B cell (primary cell): ENCODE measurements around the gene ICOS. TPM values are rescaled to one million over a fixed set of nuclear protein-coding genes. Genes with fewer than 3 reads are reported as not detected.

ENCODE experiments used
- ATAC-seq: fragments of 200-7000 bp; cut with Tn5 transposase; one replicate; pipeline ENCODE4 v1.10.0; 2021; ENCODE audit warnings: low read depth, mild to moderate bottlenecking, moderate number of reproducible peaks, moderate library complexity
- CTCF ChIA-PET: fragments of 350-600 bp; sonication (Branson Sonifier 250); formaldehyde crosslinking; loops from one replicate; lab custom pipeline; 2021; ENCODE audit warnings: antibody characterized with exemption, inconsistent platforms; lab: Charles Lee
- POLR2A ChIA-PET: fragments of 350-600 bp; sonication (Branson Sonifier 250); formaldehyde crosslinking; loops from one replicate; lab custom pipeline; 2021; ENCODE audit warnings: antibody characterized with exemption; lab: Charles Lee
- DNase-seq: peaks from one replicate; pipeline ENCODE4 v3.0.0; 2013
- H2AFZ ChIP-seq: 2 replicates; pipeline ENCODE4 v1.6.1; 2012; ENCODE audit warnings: mild to moderate bottlenecking, low read depth, low read length; ENCODE audit not compliant: insufficient read depth, poor library complexity, severe bottlenecking
- H3K27ac ChIP-seq, 2 donors: 1 replicate in 1 of 2; 2 replicates in 1 of 2; pipeline ENCODE4 v1.5.1; 2012 to 2013; ENCODE audit warnings: low read length in 2 of 2, mild to moderate bottlenecking in 2 of 2, moderate library complexity in 1 of 2
- H3K27me3 ChIP-seq, 4 experiments: fragments of 200-600 bp in 1 of 4; sonication (generic) in 1 of 4; replicated peaks in 1 of 4; 1 replicate in 2 of 4; 2 replicates in 2 of 4; pipeline versions ENCODE4 v1.6.1 to v1.7.0; 2013 to 2016; ENCODE audit warnings: low read length in 3 of 4, mild to moderate bottlenecking in 2 of 4, mixed read lengths in 1 of 4, moderate library complexity in 1 of 4; ENCODE audit not compliant: insufficient read depth in 4 of 4, control insufficient read depth in 3 of 4; ENCODE audit errors: control extremely low read depth in 1 of 4
- H3K36me3 ChIP-seq, 2 experiments: replicated peaks in 1 of 2; 1 replicate in 1 of 2; 2 replicates in 1 of 2; pipeline versions ENCODE4 v1.6.1 to v1.7.1; 2013; ENCODE audit warnings: low read length in 1 of 2; ENCODE audit not compliant: insufficient read depth in 2 of 2, control insufficient read depth in 1 of 2; ENCODE audit errors: control extremely low read depth in 1 of 2, extremely low read depth in 1 of 2
- H3K4me1 ChIP-seq, 2 donors: fragments of 200-600 bp in 1 of 2; sonication (generic) in 1 of 2; 1 replicate in 1 of 2; 2 replicates in 1 of 2; pipeline versions ENCODE4 v1.5.1 to v1.6.1; 2013 to 2017; ENCODE audit warnings: low read length in 2 of 2; ENCODE audit not compliant: control insufficient read depth in 2 of 2, insufficient read depth in 2 of 2
- H3K4me2 ChIP-seq: replicated peaks from 2 replicates; pipeline ENCODE3; 2012; ENCODE audit warnings: mild to moderate bottlenecking, low read depth, low read length; ENCODE audit not compliant: poor library complexity, severe bottlenecking
- H3K4me3 ChIP-seq, 5 experiments: fragments of 200-600 bp in 1 of 5; sonication (generic) in 1 of 5; 1 replicate in 3 of 5; 2 replicates in 2 of 5; pipeline versions ENCODE4 v1.5.1 to v1.7.0; 2011 to 2016; ENCODE audit warnings: low read length in 4 of 5, mild to moderate bottlenecking in 4 of 5, low read depth in 2 of 5, control low read depth in 1 of 5, moderate library complexity in 1 of 5; ENCODE audit not compliant: insufficient read depth in 1 of 5; ENCODE audit errors: control extremely low read depth in 1 of 5, extremely low read depth in 1 of 5
- H3K79me2 ChIP-seq: fragments of 200-600 bp; sonication (generic); one replicate; pipeline ENCODE4 v1.6.0; 2016; ENCODE audit warnings: low read length; ENCODE audit not compliant: control insufficient read depth, insufficient read depth
- H3K9ac ChIP-seq: fragments of 200-600 bp; sonication (generic); 2 replicates; pipeline ENCODE4 v1.6.1; 2017; ENCODE audit warnings: mild to moderate bottlenecking, low read length, moderate library complexity
- H3K9me3 ChIP-seq, 3 donors: one replicate each; pipeline versions ENCODE4 v1.6.1 to v1.7.1; 2013; ENCODE audit warnings: low read length in 2 of 3; ENCODE audit not compliant: control insufficient read depth in 2 of 3, insufficient read depth in 1 of 3; ENCODE audit errors: control extremely low read depth in 1 of 3
- H4K20me1 ChIP-seq: 2 replicates; pipeline ENCODE4 v1.6.0; 2012; ENCODE audit warnings: mild to moderate bottlenecking, low read length; ENCODE audit not compliant: insufficient read depth, control insufficient read depth, poor library complexity, severe bottlenecking
- H3K27ac Mint-ChIP-seq: one replicate; pipeline ENCODE4 v1.8.0; 2021; ENCODE audit warnings: mixed read lengths
- H3K27me3 Mint-ChIP-seq: one replicate; pipeline ENCODE4 v1.8.0; 2021; ENCODE audit warnings: mixed read lengths
- H3K4me1 Mint-ChIP-seq: one replicate; pipeline ENCODE4 v1.8.0; 2021; ENCODE audit warnings: mixed read lengths
- H3K4me3 Mint-ChIP-seq: one replicate; pipeline ENCODE4 v1.8.0; 2021; ENCODE audit warnings: mixed read lengths
- H3K9me3 Mint-ChIP-seq: one replicate; pipeline ENCODE4 v1.8.0; 2022; ENCODE audit warnings: mixed read lengths; ENCODE audit not compliant: insufficient read depth
- CTCF ChIP-seq: fragments of 200-600 bp; IDR thresholded peaks from one replicate; pipeline ENCODE4 v1.8.0; 2022; ENCODE audit warnings: antibody characterized with exemption, mild to moderate bottlenecking
- EZH2 ChIP-seq: IDR thresholded peaks from 2 replicates; pipeline ENCODE4 v1.6.1; 2012; ENCODE audit warnings: borderline replicate concordance, low read depth, mild to moderate bottlenecking, moderate library complexity, low read length; ENCODE audit not compliant: insufficient read depth, poor library complexity, severe bottlenecking
- WGBS: methylation state at CpG from one replicate; pipeline ENCODE4 v1.1.5; 2013; ENCODE audit warnings: missing lambda C conversion rate; ENCODE audit not compliant: insufficient coverage; 5-methylcytosine and 5-hydroxymethylcytosine counted together
- intact Hi-C: fragments of 100-400 bp; cut with micrococcal nuclease; formaldehyde crosslinking; loops from one replicate; pipeline ENCODE4 v1.10.0; 2022
- polyA plus RNA-seq: library from polyadenylated mRNA; depleted of rRNA; stranded (reverse); fragments of >200 nt; gene quantifications from 2 replicates; pipeline ENCODE4 v1.2.3, GENCODE V29; 2012
- total RNA-seq, 2 donors: library from RNA; stranded (reverse); fragments of 120-200 nt in 1 of 2; gene quantifications; 1 replicate in 1 of 2; 2 replicates in 1 of 2; pipeline versions ENCODE4 v1.2.3 to v1.2.4, GENCODE V29; 2013 to 2022

ICOS gene
- total and polyA plus RNA-seq, 2 donors (not counting 1 experiment from before 2014, with no cell fraction given), result 0.21 TPM; not detected in 1

DNA sequence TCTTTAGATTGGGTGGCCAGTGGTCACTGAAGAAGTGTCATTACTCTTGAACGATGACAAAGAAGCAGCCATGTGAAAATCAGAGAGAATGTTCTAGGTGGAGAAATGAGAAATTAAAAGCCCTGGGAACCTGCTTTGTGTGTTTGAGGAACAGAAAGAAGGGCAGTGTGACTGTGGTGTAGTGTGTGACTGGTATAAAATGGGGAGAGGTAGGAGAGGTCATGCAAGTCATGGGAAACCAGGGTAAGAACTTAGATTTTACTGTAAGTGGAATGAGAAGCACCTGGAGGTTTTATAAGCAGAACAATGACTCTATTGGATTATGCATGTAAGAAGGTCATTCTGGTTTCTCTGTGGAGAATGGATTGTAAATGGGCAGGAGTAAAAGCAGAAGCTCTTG, 12.2 kb downstream of the ICOS start:
- ChIA-PET POLR2A (no interaction called here), CTCF (no interaction called here)
- DNase-seq (no peak), ATAC-seq (no peak)
- no peak overlapping the region for H3K4me3 ChIP-seq
- H2AFZ ChIP-seq, result no peak overlapping the region
- no peaks in the 10 kb centered on the region for H3K27me3 ChIP-seq
- no peak overlapping the region for H3K4me2 ChIP-seq
- H3K27ac ChIP-seq, result no peak overlapping the region
- Mint-ChIP-seq H3K27me3 (peaks cover 3% of the 10 kb centered on the region), H3K27ac (no peak overlapping the region), H3K9me3 (no peaks in the 10 kb centered on the region), H3K4me1 (peaks cover 5% of the 10 kb centered on the region), H3K4me3 (no peak overlapping the region)
- H4K20me1 ChIP-seq, result no peaks in the 10 kb centered on the region
- intact Hi-C loops, result no loop called here
- H3K36me3 ChIP-seq, result no peaks in the 10 kb centered on the region
- 78% methylated on average over 1 of the region's 1 CpG for WGBS
- no peaks in the 10 kb centered on the region for H3K79me2 ChIP-seq
- H3K9me3 ChIP-seq, result no peaks in the 10 kb centered on the region
- H3K9ac ChIP-seq, result no peak overlapping the region
- TF ChIP-seq CTCF (no peak), EZH2 (no peak)
- H3K4me1 ChIP-seq, result peaks cover 3 to 7% of the 10 kb centered on the region in 2 donors

DNA sequence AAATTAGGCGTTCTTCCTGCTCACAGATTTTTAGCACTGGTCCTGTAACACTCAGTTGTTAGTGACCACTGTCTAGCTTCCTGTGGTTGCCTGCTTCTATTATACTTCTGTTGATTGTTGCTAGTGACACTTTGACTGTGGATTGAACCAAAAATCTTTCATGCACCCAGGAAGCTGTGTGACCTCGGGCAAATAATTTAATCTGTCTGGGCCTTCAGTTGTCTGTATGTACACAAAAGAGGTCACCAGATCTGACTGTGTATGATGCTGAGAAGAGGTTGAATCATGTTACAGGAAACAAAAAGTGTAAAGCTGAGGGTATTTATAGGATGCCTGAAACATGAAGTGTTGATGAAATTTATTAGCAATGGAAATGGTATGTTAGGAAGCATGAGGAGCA, 12.7 kb downstream of the ICOS start:
- H3K4me2 ChIP-seq, result no peak overlapping the region
- H3K4me1 Mint-ChIP-seq, result peaks cover 5% of the 10 kb centered on the region
- intact Hi-C loops, result no loop called here
- 83% methylated on average over 2 of the region's 2 CpGs for WGBS
- H3K9me3 Mint-ChIP-seq, result no peaks in the 10 kb centered on the region
- H3K4me3 ChIP-seq, result no peak overlapping the region
- ChIA-PET CTCF (no interaction called here), POLR2A (no interaction called here)
- no peak overlapping the region for H3K9ac ChIP-seq
- H4K20me1 ChIP-seq, result no peaks in the 10 kb centered on the region
- no peaks in the 10 kb centered on the region for H3K9me3 ChIP-seq
- H2AFZ ChIP-seq, result no peak overlapping the region
- H3K4me3 Mint-ChIP-seq, result no peak overlapping the region
- H3K79me2 ChIP-seq, result no peaks in the 10 kb centered on the region
- no peaks in the 10 kb centered on the region for H3K36me3 ChIP-seq
- H3K27ac ChIP-seq, result no peak overlapping the region
- no peak for TF ChIP-seq CTCF
- TF ChIP-seq EZH2, result no peak
- DNase-seq, result no peak
- no peaks in the 10 kb centered on the region for H3K27me3 ChIP-seq
- peaks cover 1% of the 10 kb centered on the region for H3K27me3 Mint-ChIP-seq
- peaks cover 3 to 7% of the 10 kb centered on the region in 2 donors for H3K4me1 ChIP-seq
- no peak overlapping the region for H3K27ac Mint-ChIP-seq
- no peak for ATAC-seq
